CD4-positive, alpha-beta T cell treated with Interleukin-15 for 4 hours (primary cell): ENCODE results near the gene HMG20B.
"Not testable (repeated sequence)": the region's sequence is repeated elsewhere in the genome, so short reads cannot be mapped to it uniquely, and the experiment has no call there.

Experiments
- DNase-seq: peaks from one replicate; pipeline ENCODE4 v3.0.0-alpha.2; 2020; ENCODE audit warnings: low spot score

The HMG20B gene

DNA sequence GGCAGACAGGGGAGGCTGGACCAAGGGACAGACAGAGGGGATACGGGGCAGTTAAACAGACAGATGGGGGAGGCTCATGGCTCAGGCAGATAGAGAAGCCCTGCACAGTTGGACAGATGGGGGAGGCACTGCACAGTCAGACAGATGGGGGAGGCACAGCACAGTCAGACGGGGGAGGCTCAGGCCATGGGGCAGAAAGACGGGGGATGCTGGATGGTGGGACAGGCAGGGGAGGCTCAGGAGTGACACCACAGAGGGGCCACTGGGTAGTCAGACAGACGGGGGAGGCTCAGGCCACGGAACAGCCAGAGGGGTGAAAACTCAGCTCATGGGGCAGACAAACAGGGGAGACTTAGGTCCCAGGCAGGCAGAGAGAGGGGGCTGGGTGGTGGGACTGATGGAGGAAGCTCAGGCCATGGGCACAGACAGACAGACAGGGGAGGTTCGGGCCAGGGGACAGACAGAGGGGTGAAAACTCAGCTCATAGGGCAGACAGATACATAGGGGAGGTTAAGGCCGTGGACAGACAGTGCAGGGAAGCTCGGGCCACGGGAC is 16.2 kb upstream of the HMG20B start:
- no peak for DNase-seq

DNA sequence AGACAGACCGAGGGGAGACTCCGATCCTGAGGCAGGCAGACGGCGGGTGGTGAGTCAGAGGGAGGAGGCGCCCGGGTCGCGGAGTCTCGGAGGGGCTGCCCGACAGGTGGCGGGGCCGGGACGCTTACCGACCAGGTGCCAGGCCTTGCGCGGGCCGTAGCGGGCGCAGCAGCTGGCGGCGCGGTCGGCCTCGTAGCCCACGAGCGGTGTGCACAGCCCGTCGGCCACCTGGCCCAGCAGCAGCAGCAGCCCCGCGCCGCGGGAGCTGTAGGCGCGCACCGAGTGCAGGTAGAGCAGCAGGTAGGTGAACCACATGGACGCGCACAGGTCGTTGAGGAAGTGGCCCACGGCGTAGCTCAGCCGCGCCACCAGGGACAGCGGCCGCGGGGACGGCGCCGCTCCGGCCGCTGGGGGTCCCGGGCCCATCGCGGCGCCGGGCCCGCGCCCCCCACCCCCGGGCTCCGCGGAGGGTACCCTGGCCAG is 15.7 kb upstream of the HMG20B start:
- peak; percentile 59 for DNase-seq

DNA sequence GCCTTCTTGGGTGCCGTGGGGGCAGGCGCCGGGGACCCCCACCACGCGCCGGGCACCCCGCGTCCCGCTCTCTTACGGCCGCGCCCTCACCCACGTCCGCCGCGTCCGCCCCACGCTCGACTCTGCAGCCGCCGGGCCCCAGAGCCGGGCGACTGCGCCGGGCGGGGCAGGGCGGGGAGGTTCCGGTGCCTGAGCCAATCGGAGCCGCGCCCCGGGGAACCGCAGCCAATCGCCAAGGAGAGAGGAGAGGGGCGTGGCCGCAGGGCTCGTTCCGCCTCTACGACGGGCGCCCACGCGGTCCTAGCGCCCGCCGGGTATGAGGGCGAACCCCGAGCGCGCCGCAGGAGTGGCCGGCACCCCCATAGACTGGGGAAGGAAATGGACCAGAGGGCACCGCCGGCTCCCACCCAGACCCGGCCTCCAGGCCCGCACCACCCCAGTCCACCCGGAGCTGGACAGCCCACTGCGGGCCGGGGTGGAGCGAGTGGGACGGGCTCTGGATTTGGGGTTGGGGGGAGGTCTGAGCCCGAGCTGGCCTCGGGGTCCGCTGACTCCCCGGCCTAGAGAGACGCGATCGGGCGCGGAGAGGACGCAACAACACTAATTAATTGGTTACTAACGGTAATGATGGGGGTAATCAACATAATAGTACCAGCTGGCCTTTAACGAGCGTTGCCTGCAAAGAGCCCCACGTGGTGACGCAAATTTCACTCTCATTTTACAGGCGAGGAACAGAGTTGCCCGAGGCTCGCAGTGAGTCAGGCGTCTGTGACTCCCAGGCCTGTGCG is 15.1 kb upstream of the HMG20B start, which contains the start of gene MFSD12:
TSS of gene MFSD12 (minus strand) at position 126 of the 788 bp plus-strand sequence. CDS start 183 bp downstream, outside the sequence.
- DNase-seq, result peak; percentile 95

DNA sequence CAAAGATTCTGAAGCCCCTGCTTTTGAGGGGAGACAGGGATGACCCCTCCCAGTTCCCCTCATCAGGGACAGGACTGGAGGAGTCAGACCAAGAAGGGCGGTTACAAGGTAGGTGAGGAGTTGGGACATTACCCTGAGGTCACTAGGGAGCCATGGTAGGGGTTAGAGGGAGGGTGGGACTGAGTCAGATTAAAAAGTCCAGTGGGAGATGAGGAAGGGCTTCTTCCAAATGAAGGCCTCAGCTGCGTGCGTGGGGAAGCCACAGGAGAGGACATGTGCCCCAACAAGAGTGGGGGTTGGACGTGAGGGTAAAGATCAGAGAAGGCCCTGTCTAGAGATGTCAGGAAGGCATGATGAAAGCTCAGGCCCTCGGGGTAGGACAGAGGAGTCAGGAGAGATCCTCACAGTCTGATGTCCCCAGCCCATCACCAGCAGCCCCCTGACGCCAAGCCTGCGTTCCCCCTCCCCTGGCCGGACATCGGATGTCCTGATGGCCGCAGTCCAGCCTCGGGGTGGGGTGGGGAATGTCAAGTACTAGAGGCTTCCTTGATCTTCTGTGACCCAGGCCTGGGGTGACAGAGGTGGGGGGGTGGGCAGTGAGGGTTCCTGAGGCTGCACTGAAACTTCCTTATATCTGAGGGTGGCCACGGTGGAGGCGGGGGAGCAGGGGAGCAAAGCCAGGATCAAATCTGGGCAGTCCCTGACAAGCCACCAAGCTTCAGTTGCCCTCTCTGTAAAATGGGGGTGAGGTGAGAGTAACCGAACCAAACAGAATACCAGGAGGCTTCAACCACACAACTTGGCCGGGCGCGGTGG is 8.8 kb upstream of the HMG20B start:
- DNase-seq, result no peak

DNA sequence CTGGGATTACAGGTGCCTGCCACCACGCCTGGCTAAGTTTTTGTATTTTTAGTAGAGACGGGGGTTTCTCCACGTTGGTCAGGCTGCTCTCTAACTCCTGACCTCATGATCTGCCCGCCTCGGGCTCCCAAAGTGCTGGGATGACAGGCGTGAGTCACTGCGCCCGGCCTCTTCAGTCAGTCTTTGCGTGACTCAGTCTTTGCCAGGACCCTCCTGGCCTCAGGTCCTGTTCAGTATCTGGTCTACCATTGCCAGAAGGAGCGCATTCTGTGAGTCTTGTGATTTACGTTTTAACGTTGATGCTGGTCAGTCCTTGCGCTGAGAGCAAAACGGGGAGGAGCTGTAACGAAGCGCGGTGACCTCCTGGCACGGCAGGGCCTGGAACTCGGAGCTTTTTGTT is 7.6 kb upstream of the HMG20B start:
- no peak for DNase-seq

DNA sequence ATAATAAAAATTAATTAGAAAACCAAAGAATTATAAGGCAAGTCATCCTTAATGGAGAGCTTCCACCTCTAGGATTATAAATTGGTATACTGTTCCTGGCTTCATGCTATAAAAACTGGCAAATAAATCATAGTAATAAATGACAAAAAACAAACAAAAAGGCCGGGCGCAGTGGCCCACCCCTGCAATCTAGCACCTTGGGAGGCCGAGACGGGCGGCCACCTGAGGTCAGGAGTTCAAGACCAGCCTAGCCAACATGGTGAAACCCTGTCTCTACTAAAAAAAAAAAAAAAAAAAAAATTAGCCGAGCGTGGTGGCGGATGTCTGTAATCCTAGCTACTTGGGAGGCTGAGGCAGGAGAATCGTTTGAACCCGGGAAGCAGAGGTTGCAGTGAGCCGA is 2.7 kb upstream of the HMG20B start:
- DNase-seq, result not testable (repeated sequence)

DNA sequence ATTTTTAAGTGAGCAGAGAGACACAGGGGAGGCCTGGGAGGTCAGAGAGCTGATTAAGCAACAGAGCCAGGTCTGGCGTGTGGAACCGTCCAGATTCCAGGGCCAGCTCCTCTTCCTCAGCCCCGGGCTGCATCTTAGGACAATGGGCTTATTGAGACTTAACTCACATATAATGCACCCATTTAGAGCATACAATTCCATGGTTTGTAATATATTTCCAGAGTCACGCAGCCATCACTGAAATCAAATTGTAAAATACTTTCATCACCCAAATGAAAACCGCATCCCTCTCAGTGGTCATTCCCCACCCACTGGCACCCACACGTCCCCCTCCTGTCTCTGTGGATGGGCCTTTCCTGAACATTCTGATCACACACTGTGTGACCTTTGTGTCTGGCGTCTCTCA is 2.1 kb upstream of the HMG20B start:
- DNase-seq, result no peak

DNA sequence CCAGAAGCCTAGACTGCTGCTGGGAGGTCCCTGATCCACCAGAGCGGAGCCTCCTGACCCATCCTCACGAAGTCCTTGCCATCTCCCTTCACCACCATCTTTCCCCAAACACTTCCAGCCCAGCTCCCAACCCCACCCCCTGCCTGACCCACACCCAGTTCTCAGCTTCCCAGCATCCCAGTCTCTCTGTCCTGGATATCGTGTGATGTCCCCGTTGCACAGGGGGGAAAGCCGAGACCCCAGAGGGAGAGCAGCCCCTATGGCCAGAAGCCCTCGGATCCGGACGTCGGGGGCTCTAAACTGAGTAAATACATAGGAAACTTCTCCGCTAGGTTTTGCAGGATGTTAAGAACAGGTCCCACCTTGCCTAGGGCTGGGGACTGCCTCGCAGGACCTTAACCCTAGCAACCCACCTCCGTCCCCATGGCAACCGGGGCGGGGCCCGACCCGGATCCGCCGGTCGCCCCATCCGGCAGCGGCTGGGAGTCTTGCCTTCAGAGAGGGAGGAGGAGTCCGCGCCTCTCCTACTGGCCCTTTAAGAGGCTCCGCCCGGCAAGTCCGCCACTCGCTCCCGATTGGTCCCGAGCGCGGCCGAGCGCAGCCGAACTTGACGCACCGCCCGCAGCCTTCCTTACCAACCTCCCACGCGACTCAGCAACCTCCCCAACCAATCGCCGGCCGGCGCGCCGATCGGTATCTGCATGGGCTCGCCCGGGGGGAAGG is 451 bp upstream of the HMG20B start:
- peak; percentile 99 for DNase-seq

DNA sequence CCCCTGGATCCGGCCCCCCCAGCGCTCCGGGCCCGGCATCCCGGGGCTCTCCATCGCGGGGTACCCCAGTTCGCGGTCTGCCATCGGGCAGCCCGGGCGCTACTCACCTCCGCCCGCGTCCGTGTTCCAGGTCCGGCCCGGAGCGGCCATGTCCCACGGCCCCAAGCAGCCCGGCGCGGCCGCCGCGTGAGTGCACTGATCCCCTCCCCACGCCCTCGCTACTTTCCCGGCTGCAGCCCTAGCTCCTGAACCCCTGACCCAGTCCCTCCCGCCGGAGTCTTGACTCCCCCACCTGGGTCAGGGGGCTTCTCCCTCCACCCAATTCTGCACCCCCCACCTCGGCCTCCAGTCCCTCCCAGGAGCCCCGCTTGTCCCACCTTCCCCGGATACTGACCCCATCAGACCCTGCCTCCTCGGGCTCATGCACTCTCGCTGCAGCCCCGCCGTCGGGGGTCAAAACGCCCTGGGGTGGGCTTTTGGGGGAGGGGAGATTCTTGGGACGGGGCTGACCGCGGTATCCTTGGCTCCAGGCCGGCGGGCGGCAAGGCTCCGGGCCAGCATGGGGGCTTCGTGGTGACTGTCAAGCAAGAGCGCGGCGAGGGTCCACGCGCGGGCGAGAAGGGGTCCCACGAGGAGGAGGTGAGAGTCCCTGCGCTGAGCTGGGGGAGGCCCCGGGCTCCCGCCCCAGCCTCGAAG is 566 bp downstream of the HMG20B start:
- no peak for DNase-seq

DNA sequence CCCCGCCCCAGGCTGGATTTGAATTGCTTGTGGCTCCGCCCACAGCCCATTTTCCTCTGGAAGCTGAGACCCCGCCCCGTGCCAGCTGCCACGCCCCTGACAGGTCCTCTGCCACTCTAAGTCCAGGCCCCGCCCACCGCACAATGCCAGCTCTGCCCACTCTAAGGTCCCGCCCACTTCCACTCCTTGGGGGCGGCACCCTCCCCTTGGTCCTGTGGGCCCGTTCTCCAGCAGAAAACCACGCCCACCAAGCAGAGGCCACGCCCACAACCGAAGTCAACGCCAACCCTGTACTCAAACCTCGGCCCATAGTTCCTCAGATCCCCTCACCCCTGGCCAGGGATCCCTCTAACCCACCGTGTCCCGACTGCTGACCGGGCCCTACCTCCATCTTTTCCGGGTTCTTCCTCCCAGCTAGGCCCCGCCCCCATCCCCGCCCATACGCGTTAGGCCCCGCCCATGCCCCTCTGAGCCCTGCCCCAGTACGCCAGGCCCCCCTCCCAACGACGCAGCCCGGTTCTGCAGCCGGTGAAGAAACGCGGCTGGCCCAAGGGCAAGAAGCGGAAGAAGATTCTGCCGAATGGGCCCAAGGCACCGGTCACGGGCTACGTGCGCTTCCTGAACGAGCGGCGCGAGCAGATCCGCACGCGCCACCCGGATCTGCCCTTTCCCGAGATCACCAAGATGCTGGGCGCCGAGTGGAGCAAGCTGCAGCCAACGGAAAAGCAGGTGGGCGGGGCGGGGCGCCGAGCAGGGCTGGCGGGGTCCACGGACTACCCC is 1.3 kb downstream of the HMG20B start:
- DNase-seq, result peak; percentile 73

DNA sequence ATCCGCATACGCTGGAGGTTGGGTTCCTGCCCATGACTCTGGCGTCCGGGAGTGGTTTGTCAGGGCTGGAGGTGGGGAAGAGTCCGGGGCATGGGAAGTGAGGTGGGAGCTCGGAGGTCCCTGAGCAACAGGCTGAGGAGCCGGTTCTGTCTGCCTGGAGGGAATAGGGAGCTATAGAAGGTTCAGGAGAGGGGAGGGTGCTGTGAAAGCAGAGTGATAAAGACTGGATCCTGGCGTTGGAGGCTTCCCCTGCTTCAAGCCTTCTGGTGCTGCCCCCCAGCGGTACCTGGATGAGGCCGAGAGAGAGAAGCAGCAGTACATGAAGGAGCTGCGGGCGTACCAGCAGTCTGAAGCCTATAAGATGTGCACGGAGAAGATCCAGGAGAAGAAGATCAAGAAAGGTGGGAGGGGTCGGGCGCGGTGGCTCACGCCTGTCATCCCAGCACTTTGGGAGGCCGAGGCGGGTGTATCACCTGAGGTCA is 2.6 kb downstream of the HMG20B start:
- peak; percentile 9 for DNase-seq

DNA sequence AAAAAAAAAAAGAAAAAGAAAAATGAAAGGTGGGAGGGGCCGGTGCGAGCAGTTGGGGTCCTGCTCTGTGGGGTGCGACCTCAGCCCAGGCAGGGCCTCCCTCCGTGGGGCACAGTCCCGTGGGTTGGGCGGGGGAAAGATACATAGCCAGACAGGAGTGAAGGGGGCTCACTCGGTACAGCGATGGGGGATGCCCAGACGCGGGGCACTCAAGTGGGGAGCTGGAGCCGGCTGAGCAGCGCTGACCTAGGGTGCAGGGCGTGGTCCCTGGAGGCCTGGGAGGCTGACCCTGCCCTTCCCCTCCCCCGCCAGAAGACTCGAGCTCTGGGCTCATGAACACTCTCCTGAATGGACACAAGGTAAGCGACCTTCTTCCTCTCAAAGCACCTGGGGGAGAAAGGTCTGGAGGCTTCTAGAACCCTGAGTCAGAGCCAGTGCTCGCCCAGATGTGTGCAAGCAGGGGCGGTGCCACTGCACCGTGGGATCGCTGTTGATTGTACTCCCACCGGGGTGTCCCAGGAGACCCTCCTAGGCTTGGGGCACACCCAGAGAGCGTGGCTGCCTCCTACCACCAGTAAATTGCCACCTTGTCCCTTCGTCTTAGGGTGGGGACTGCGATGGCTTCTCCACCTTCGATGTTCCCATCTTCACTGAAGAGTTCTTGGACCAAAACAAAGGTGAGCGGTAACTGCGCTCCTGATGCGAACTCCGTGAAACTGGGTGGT is 3.4 kb downstream of the HMG20B start:
- DNase-seq, result no peak

DNA sequence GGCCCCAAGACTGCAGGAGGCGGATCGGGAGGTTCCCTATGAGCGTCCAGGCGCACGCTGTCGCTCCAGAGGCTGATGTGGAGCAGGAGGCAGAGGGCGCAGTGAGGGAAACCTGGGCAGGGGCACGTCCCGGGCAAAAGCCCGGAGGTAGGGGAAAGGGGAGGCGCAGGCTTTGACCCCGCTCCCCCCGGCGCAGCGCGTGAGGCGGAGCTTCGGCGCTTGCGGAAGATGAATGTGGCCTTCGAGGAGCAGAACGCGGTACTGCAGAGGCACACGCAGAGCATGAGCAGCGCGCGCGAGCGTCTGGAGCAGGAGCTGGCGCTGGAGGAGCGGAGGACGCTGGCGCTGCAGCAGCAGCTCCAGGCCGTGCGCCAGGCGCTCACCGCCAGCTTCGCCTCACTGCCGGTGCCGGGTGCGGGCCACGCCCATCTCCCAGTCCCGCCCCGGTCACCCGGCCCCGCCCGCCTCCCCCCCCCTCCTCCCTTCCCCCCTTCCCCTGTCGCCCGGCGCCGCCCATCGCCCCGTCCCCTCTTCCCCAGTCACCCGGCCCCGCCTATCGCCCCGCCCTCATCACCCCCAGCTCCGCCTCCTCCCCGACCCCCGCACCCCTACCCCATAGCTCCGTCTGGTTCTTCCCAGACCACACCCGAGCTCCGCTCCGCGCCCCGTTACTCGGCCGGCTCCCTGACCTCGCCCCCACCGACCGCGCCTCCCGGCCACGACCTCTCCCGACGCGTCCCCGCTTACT is 4.1 kb downstream of the HMG20B start:
- no peak for DNase-seq

DNA sequence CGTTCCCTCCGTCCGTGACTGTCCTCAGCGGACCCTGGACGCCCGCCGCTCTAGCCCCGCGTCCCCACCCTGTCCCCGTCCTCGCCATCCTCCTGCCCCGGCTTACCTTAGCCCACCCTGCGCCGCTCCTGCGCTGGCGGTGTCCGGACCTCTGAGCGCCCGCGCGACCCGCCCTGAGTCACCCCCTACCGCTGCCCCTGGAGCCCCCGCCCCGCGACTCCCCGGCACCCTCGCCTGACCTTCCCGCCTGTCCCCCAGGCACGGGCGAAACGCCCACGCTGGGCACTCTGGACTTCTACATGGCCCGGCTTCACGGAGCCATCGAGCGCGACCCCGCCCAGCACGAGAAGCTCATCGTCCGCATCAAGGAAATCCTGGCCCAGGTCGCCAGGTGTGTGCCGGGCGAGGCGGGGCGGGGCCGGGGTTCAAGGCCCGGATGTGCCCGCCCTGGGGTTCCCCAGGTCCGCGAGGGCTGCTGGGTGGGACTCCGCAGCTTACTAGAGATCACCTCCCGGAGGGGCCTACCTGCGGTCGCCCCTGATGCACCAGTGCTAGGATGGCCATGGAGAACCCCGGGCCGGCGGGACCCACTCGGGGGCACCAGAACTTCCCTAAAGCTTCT is 5.1 kb downstream of the HMG20B start:
- DNase-seq, result no peak

DNA sequence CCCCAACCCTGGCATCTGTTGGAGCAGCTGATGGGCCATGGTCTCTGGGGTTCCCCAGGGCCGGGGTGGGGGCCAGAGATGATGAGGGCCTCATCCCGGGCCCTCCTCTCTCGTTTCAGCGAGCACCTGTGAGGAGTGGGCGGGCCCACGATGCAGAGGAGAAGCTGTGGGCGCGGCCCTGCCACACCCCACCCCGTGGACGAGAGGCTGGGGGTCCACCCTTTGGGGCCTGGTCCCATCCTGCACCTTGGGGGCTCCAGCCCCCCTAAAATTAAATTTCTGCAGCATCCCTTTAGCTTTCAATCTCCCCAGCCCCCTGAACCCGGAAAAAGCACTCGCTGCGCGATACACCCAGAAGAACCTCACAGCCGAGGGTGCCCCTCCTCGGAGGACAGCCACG is 5.6 kb downstream of the HMG20B start:
- no peak for DNase-seq

DNA sequence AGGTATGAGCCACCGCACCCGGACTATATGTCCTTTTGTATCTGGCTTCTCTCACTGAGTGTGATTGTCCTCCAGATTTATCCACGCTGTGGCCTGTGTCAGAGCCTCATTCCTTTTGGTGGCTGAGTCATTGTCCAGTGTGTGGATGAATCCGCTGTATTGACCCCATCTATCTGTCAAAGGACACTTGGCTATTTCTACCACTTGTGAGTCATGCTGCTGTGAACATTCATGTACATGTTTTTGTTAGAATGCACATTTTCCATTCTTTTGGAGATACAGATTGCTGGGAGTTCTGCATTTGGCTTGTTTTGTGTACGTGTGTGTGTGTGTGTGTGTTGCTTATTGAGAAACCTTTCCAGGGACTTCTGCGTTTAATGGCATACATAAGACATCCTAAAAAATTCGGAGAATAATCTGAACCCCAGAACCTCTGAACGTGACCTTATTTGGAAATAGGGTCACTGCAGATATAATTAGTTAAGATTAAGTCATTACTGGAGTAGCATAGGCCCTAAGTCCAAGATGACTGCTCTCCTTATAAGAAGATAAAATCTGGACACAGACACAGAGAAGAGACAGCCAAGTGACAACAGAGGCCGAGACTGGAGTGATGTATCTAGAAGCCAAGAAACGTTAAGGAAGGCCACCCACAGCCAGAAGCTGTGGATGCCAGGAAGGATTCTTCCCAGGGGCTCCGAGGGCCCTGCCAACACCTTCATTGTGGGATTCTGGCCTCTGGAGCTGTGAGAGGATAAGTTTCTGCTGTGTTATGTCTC is 7.6 kb downstream of the HMG20B start:
- no peak for DNase-seq

DNA sequence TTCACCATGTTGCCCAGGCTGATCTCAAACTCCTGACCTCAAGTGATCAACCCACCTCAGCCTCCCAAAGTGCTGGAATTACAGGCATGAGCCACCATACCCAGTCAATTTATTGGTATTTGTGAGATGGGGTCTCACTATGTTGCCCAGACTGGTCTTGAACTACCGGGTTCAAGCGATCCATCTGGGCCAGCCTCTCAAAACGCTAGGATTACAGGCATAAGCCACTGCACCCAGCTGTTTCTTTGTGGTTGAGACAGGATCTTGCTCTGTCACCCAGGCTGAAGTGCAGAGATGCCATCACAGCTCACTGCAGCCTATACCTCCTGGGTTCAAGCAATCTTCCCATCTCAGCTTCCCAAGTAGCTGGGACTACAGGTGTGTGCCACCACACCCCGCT is 9.0 kb downstream of the HMG20B start:
- not testable (repeated sequence) for DNase-seq
